ENCODE results near the gene PIEZO1.
"Not testable (repeated sequence)": the region's sequence is repeated elsewhere in the genome, so short reads cannot be mapped to it uniquely, and the experiment has no call there.

Gene PIEZO1

GRCh38 chr16:88672776-88673175, 112.2 kb downstream of the PIEZO1 start:
- POLR2A ChIA-PET: no interaction called here

GRCh38 chr16:88671806-88672205, 113.2 kb downstream of the PIEZO1 start:
- TF ChIP-seq CTCF (IDR thresholded peaks at IDR 0.05; ENCODE audit: control extremely low read depth, extremely low read depth, low read depth, missing control alignments): no peak
- POLR2A ChIA-PET: no interaction called here
- CTCF ChIA-PET: interaction anchor here (1.0 to 1.9 kb wide), 3 partner anchors 8 to 15 kb away, joined by 3 to 9 read pairs (median 5); partner anchors contain the start of gene MVD
- DNase-seq (ENCODE audit: extremely low spot score): no peak

More at GRCh38 chr16:88672776-88673175, 112.2 kb downstream of the PIEZO1 start:
- no peak for TF ChIP-seq CTCF (IDR thresholded peaks at IDR 0.05; ENCODE audit: control extremely low read depth, extremely low read depth, low read depth, missing control alignments)
- no peak for DNase-seq (ENCODE audit: extremely low spot score)
- CTCF ChIA-PET: interaction anchor here (1.3 to 1.9 kb wide), 3 partner anchors 9 to 31 kb away, joined by 5 to 9 read pairs (median 6); partner anchors contain the start of gene MVD

GRCh38 chr16:88669980-88670379, 115.0 kb downstream of the PIEZO1 start:
- no peak for TF ChIP-seq CTCF (IDR thresholded peaks at IDR 0.05; ENCODE audit: control extremely low read depth, extremely low read depth, low read depth, missing control alignments)
- ChIA-PET POLR2A (no interaction called here), CTCF (interaction anchor here (1.2 to 1.3 kb wide), 2 partner anchors 15 to 37 kb away, joined by 3 to 4 read pairs; no protein-coding TSS in a partner anchor)
- no peak for DNase-seq (ENCODE audit: extremely low spot score)

- CTCF ChIA-PET: interaction anchor here (1.3 kb wide), 1 partner anchor 15 kb away, joined by 4 read pairs; no protein-coding TSS in a partner anchor
- POLR2A ChIA-PET; DNase-seq (ENCODE audit: extremely low spot score): not testable (repeated sequence)
Observed at GRCh38 chr16:88669493-88669892, 115.5 kb downstream of the PIEZO1 start.

- ChIA-PET CTCF (no interaction called here), POLR2A (no interaction called here)
- no peak for DNase-seq (ENCODE audit: extremely low spot score)
- TF ChIP-seq CTCF (IDR thresholded peaks at IDR 0.05; ENCODE audit: control extremely low read depth, extremely low read depth, low read depth, missing control alignments): no peak
Observed at GRCh38 chr16:88667461-88667860, 117.6 kb downstream of the PIEZO1 start.

GRCh38 chr16:88665570-88665969, 119.5 kb downstream of the PIEZO1 start:
- TF ChIP-seq CTCF (IDR thresholded peaks at IDR 0.05; ENCODE audit: control extremely low read depth, extremely low read depth, low read depth, missing control alignments): no peak
- no peak for DNase-seq (ENCODE audit: extremely low spot score)
- POLR2A ChIA-PET: no interaction called here
- CTCF ChIA-PET: interaction anchor here (0.7 to 2.0 kb wide), 5 partner anchors 12 to 71 kb away, joined by 3 to 8 read pairs (median 3); no protein-coding TSS in a partner anchor

Measured in GM10248 (cell line).